Kidney glomerular epithelial cell (primary cell): ENCODE measurements around the gene SGF29.
"Not testable (repeated sequence)": the region's sequence is repeated elsewhere in the genome, so short reads cannot be mapped to it uniquely, and the experiment has no call there.

Experiments used
- DNase-seq: peaks from one replicate; lab custom pipeline; 2025; lab: John Stamatoyannopoulos, UW

Gene SGF29

GRCh38 chr16:28612359-28613280 lies 58.9 kb downstream of the SGF29 start:
- DNase-seq, result not testable (repeated sequence)

- DNase-seq, result not testable (repeated sequence)
These were observed 60.2 kb downstream of the SGF29 start for GRCh38 chr16:28613912-28614311.

- not testable (repeated sequence) for DNase-seq
These were observed 60.8 kb downstream of the SGF29 start for GRCh38 chr16:28614561-28614960.

- peak; percentile 14 for DNase-seq
These were observed 61.9 kb downstream of the SGF29 start for GRCh38 chr16:28615486-28616223.

- DNase-seq, result not testable (repeated sequence)
These were observed 62.5 kb downstream of the SGF29 start for GRCh38 chr16:28616224-28616577.

GRCh38 chr16:28616636-28617035 lies 62.9 kb downstream of the SGF29 start:
- no peak for DNase-seq

GRCh38 chr16:28617874-28618273 lies 64.2 kb downstream of the SGF29 start:
- DNase-seq, result no peak

- DNase-seq, result not testable (repeated sequence)
These were observed 66.6 kb downstream of the SGF29 start for GRCh38 chr16:28620316-28620715.

- no peak for DNase-seq
These were observed 67.9 kb downstream of the SGF29 start for GRCh38 chr16:28621481-28622155.

GRCh38 chr16:28622532-28623171 lies 68.9 kb downstream of the SGF29 start:
- not testable (repeated sequence) for DNase-seq

- no peak for DNase-seq
These were observed 69.5 kb downstream of the SGF29 start for GRCh38 chr16:28623172-28623711.

GRCh38 chr16:28630905-28631304 lies 77.2 kb downstream of the SGF29 start:
- DNase-seq, result not testable (repeated sequence)

- peak; percentile 65 for DNase-seq
These were observed 82.5 kb downstream of the SGF29 start for GRCh38 chr16:28636093-28636823.

- not testable (repeated sequence) for DNase-seq
These were observed 84.0 kb downstream of the SGF29 start, which contains the start of gene NPIPB8 for GRCh38 chr16:28637765-28638164. NPIPB8 (plus strand) TSS chr16:28638065; CDS start chr16:28638361, 296 bp downstream.

GRCh38 chr16:28638359-28638758 lies 84.6 kb downstream of the SGF29 start:
- DNase-seq, result not testable (repeated sequence)

GRCh38 chr16:28639959-28640358 lies 86.2 kb downstream of the SGF29 start:
- not testable (repeated sequence) for DNase-seq
